Measurements from ENCODE around the gene LRRC31.

LRRC31 gene

GRCh38 chr3:169790687-169791429 lies 78.9 kb downstream of the LRRC31 start:
- DNase-seq (ENCODE audit: low read depth): no peak
- no peak for TF ChIP-seq CTCF (IDR thresholded peaks at IDR 0.05; ENCODE audit: control insufficient read depth, insufficient read depth, low read depth, low read length, missing control alignments)
- H3K4me3 ChIP-seq (ENCODE audit: control insufficient read depth, low read depth, low read length): no peak overlapping the region

- no peak for DNase-seq (ENCODE audit: low read depth)
- no peak overlapping the region for H3K4me3 ChIP-seq (ENCODE audit: control insufficient read depth, low read depth, low read length)
Measured at GRCh38 chr3:169790219-169790618, 79.5 kb downstream of the LRRC31 start.

More at GRCh38 chr3:169790219-169790618, 79.5 kb downstream of the LRRC31 start:
- TF ChIP-seq CTCF (IDR thresholded peaks at IDR 0.05; ENCODE audit: control insufficient read depth, insufficient read depth, low read depth, low read length, missing control alignments): no peak

Measured in AG09309 (cell line).